NCI-H2196 treated with DMSO at 0.1 percent for 48 hours (cell line): ENCODE measurements around the gene GID8.

Experiments used
- DNase-seq: peaks from one replicate; lab custom pipeline; 2025; ENCODE audit not compliant: unreplicated experiment; lab: John Stamatoyannopoulos, UW

The GID8 gene

GRCh38 chr20:62982124-62983075 lies 44.5 kb downstream of the GID8 start:
- DNase-seq, result no peak

- no peak for DNase-seq
These were observed 45.3 kb downstream of the GID8 start for GRCh38 chr20:62983210-62983609.

- no peak for DNase-seq
These were observed 46.9 kb downstream of the GID8 start for GRCh38 chr20:62984666-62985443.

- DNase-seq, result no peak
These were observed 47.5 kb downstream of the GID8 start for GRCh38 chr20:62985444-62985778.

GRCh38 chr20:62986257-62986800 lies 48.4 kb downstream of the GID8 start:
- DNase-seq, result no peak

- no peak for DNase-seq
These were observed 49.2 kb downstream of the GID8 start for GRCh38 chr20:62987114-62987513.

GRCh38 chr20:62989201-62989601 lies 51.3 kb downstream of the GID8 start:
- DNase-seq, result no peak

GRCh38 chr20:62990306-62990825 lies 52.4 kb downstream of the GID8 start:
- DNase-seq, result no peak

GRCh38 chr20:62991196-62991807 lies 53.4 kb downstream of the GID8 start:
- no peak for DNase-seq

GRCh38 chr20:62991863-62992262 lies 53.9 kb downstream of the GID8 start:
- no peak for DNase-seq

- DNase-seq, result no peak
These were observed 56.0 kb downstream of the GID8 start for GRCh38 chr20:62993856-62994494.

GRCh38 chr20:62994869-62995281 lies 56.9 kb downstream of the GID8 start:
- no peak for DNase-seq

- DNase-seq, result no peak
These were observed 57.5 kb downstream of the GID8 start for GRCh38 chr20:62995481-62995880.

- DNase-seq, result no peak
These were observed 58.1 kb downstream of the GID8 start for GRCh38 chr20:62995898-62996595.

GRCh38 chr20:62996596-62996982 lies 58.6 kb downstream of the GID8 start:
- DNase-seq, result no peak

- DNase-seq, result no peak
These were observed 59.6 kb downstream of the GID8 start for GRCh38 chr20:62997417-62998035.
